GM18870 (cell line): ENCODE measurements around the gene IL4R.
"Not testable (repeated sequence)": the region's sequence is repeated elsewhere in the genome, so short reads cannot be mapped to it uniquely, and the experiment has no call there.

Source experiments
- ATAC-seq: cut with Tn5 transposase; IDR thresholded peaks from one replicate; pipeline ENCODE4 v1.9.1; 2021; ENCODE audit warnings: moderate library complexity; ENCODE audit not compliant: unreplicated experiment

IL4R gene

DNA sequence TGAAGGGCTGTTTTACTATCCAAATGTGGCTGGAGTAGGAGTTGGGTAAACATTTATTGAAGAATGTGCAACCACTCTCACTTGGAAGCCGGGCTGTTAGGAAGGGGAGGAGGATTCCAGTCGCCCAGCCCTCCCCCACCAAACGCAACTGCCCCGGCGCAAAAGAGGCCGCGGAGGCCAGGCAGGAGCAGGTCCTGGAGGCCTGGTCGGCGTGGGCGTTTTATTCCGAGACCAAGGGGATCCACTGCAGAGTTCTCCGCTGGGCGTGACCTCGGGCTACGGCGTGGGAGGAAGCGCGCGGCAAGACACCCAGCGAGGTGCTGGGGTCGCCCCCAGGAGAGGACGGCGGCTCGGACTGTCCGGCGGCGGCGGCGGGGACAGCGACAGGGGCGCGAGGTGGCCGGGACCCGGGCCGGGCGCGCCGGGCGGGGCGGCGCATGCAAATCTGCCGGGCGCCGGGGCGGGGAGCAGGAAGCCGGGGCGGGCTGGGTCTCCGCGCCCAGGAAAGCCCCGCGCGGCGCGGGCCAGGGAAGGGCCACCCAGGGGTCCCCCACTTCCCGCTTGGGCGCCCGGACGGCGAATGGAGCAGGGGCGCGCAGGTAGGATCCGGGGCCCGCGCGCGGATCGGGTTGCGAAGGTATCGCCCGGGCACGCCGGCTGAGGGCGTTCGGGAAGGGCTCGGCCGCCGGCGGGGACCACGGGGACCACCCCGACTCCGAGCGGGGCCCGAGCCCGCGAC, at the start of gene IL4R:
Gene IL4R, plus strand, starts transcription at position 553 of the 739 bp plus-strand sequence. CDS start 26,230 bp downstream, outside the sequence.
- ATAC-seq, result no peak

DNA sequence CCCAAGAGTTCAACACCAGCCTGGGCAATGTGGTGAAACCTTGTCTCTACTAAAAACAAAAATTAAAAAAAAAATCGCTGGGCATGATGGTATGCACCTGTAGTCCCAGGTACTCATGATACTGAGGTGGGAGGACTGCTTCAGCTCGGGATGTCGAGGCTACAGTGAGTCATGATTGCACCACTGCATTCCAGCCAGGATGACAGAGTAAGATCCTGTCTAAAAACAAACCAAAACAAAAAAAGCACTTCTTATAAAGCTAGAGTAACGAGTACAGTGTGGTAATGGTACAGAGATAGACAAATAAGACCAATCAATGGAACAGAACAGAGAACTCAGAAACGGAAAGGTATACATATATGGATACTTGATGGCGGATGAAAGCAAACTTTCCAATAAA, 49.6 kb upstream of the IL4R start:
- no peak for ATAC-seq

DNA sequence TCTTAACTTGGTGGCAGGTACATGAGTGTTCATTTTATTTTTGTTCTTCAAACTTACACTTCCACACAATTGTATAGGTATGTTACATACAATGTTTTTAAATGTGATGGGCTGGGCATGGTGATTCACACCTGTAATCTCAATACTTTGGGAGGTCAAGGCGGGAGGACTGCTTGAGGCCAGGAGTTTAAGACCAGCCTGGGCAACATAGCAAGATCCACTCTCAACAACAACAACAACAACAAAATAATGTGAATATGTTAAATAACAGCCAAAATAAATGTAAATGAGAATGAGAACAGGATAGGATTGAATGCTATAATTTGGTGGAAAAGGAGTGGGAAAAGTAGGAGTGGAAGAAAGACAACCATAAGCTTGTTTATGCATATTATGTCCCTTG, 47.8 kb upstream of the IL4R start:
- ATAC-seq, result no peak

DNA sequence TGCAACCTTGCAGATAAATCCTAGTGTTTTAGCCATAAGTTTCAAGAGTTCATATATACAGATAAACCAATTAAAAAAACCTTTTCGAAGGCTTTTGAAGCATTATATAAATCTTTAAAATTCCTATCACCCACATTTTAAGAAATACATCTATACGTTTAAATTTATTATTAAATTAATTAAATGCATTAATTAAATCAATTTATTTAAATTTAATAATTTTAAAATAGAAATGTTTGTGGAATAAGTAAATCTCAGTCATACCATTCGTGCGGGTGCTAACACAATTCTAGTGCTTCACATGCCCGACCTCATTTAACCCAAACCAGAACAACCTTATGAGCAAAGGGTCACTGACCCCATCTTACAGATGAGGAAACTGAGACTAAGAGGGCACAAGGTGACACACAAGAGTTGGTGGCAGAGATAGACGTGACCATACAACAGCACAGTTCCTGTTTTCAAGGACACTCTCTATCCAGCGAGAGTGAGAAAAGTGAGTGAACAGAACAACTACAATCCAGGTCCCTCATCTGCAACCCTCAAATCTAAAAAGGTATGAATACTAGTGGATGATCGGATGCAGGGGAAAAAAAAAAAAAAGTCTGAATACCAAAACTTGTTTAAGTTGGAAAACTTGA, 46.6 kb upstream of the IL4R start:
- no peak for ATAC-seq

DNA sequence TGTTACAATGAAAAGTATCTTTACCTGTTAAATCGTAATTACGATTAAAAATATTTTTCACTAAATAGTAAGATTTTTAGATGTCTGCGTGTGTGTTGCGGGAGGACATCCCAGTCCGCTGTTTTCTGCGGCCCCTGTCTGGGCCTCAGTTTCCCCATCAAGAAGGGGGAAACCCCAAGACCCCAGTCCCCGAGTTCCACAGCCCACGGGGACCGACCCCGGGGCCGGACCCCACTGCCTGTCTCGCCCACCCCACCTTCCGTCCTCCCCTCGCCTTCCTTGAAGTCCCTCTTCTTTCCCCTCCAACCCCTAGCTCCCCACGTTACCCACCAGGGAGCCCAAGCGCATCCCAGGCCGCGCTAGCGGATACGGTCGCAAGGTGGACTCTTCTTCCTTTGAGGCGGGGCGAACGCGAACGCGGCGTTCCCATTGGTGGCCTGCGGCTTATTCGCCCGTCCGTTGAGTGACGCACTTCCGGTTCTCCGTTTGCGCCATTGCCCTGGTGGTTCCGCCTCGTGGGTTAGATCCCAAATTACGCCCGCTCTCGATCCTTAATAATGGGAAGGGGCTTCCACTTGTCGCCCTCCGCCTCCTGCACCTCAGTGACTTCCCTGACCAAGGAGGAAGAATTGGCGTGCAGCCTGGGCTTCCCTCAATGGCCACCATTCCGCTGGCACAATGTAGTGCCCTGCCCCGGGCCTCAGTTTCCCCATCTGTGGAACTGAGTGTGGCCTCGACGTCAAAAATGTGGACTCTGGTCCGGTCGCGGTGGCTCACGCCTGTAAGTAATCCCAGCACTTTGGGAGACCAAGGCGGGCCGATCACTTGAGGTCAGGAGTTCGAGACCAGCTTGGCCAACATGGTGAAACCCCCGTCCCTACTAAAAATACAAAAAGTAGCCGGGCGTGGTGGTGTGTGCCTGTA, 45.1 kb upstream of the IL4R start, which contains the start of gene NSMCE1:
Gene NSMCE1, minus strand, starts transcription at position 397 of the 924 bp plus-strand sequence. CDS start 11,202 bp downstream, outside the sequence.
- ATAC-seq, result peak; percentile 75

DNA sequence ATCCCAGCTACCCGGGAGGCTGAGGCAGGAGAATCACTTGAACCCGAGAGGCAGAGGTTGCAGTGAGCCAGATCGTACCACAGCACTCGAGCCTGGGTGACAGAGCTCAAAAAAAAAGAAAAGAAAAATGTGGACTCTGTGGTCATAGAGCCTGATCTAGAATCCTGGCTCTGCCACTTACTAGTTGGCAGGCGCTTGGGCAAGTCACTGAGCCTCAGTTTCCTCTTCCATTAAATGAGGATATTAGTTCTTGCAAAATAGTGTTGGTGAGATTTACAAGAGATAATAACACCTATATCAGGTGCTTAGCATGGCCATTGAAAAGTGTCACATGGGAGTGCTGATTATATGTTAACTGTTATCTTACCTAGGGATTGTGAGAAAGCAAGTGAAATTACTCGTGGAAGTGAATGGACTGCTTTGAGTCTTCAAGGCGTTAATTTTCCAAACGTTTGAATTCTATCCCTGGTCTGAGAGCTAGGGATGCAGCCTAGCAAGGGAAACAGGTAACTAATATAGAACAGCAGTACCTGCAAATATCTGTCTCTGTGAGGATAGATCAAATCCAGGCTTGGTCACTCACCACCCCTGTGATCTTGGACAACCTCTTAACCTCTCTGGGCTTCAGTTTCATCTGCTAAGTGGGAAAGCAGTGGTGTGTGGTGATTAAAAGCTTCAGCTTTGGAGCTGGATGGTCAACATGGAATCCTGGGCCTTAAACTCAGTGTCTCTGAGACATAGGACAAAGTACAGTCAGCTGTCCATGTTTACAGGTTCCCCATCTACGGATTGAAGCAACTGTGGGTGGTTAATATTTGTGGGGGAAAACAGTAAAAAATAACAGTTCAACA, 44.2 kb upstream of the IL4R start:
- no peak for ATAC-seq

DNA sequence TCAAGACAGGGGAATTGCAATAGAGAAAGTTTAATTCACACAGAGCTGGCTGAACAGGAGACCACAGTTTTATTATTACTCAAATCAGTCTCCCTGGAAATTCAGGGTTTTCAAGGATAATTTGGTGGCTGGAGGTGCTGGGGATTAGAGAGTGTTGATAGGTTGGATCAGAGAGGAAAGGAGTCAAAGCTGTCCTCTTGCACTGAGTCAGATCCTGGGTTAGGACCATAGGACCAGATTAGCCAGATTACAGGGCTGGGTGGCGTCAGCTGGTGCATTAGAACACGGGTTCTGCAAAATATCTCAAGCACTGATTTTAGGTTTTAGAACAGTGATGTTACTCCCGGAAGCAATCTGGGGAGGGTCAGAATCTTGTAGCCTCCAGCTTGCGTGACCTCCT, 43.4 kb upstream of the IL4R start:
- no peak for ATAC-seq

DNA sequence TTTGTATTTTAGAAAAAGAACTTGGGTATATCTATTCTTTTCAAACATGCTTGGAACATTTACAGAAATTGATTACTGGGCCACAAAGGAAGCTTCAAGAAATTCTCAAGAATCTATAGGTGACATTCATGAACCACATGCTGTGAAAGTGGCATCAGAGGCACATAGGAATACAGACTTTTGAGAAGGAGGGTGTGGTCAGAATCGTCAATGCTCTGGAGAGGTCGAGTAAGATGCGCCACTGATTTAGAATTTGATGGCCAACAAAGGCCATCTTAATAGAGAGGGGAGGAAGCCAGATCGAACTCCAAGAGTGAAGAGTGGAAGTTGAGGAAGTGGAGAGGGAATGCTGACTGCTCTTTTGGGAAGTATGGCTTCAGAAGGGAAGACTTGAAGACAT, 41.7 kb upstream of the IL4R start:
- no peak for ATAC-seq

DNA sequence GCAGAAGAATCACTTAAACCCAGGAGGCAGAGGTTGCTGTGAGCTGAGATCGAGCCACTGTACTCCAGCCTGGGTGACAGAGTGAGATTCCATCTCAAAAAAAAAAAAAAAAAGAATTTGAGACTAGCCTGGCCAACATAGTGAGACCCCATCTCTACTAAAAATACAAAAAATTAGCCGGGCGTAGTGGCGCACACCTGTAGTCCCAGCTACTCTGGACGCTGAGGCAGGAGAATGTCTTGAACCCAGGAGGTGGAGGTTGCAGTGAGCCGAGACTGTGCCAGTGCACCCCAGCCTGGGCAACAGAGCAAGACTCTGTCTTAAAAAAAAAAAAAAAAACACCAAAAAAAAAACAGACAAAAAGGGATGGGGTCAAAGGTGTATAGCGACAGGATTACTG, 41.1 kb upstream of the IL4R start:
- ATAC-seq, result not testable (repeated sequence)

DNA sequence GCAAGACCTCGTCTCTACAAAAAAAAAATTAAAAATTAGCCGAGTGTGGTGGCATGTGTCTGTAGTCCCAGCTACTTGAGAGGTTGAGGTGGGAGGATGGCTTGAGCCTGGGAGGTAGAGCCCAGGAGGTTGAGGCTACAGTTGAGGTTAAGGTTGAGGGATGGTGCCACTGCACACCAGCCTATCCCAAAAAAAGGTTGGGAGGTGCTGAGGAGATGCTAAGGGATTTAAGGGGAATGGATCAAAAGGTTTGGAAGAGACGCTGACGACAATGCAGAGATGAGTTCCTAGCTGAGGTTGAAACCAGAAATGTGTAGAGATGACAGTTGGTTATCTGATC, 40.5 kb upstream of the IL4R start:
- no peak for ATAC-seq

DNA sequence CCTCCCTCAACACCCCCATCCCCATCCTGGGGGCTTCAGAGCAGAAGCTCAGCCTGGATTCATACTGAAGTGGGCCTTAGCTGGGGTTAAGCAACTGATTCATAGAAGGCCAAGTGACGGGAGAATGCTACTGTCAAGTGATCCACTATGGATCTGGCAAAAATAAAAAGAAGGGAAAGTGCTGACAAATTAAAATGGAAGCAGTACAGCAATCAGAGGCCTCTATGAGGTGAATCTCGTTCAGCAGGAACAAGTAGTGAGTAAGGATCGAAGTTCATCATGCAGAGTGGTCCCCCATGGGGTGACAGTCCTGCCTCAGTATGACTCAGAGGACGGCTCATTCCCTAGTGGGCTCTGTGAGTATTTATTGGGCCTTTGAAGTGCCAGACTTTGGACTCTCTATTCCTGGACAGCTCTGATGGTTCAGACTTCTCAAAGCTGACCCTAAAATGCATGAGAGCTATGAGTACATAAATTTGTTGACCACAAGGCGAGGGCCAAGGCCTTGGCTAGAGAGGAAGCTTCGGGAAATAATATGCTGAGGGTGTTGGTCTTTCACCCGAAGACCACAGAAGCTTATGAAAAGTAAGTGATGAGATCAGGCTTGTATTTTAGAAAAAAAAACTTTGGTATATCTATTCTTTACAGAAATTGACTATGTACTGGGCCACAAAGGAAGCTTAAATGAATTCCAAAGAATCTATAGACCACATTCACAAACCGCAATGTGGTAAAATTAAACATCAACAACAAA, 39.9 kb upstream of the IL4R start:
- ATAC-seq, result peak; percentile 59

DNA sequence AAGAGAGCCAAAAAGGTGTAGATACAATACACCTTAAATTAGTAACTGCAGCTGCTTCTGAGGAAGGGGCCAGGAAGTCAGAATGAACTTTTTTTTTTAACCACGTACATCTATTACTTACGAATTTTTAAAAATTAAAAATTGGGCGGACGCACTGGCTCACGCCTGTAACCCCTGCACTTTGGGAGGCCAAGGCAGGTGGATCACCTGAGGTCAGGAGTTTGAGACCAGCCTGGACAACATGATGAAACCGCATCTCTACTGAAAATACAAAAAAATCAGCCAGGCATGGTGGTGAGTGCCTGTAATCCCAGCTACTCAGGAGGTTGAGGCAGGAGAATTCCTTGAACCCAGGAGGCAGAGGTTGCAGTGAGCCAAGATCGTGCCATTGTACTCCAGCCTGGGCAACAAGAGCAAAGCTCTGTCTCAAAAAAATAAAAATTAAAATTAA, 39.3 kb upstream of the IL4R start:
- not testable (repeated sequence) for ATAC-seq

DNA sequence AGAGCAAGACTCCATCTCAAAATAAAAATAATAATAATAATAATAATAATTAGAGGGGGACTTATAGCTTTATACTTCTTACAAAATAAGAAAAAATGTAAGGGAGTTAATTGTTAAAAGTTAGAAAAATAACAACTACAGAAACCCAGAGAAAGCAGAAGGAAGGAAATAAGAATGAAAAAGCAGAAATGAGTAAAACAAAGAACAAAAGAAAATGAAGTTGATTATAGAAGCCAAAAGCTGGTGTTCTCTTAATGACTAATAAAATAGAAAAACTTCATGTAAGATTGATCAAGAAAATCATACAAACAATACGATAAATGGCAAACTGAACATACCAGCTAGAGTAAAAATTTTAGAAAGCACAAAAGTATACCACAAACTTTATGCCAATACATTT, 38.4 kb upstream of the IL4R start:
- no peak for ATAC-seq

DNA sequence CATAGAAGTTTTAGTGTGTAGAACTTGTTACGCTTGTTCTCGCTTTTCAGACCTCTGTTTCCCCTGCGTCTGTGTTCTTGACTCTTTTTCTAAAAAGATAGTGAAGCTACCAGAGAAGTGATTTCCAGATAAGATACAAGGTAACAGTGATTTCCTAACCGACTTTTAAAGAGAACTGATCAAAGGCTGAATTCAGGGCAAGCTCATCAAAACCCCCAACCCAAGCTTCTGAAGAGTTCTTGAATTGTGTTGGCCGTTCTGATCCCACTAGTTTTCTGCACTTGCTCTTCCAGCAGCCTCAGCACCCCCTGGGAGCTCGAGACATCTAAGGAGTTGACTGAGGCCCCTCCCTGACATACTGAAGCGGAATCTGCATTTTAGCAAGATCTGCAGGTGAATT, 32.5 kb upstream of the IL4R start:
- no peak for ATAC-seq

DNA sequence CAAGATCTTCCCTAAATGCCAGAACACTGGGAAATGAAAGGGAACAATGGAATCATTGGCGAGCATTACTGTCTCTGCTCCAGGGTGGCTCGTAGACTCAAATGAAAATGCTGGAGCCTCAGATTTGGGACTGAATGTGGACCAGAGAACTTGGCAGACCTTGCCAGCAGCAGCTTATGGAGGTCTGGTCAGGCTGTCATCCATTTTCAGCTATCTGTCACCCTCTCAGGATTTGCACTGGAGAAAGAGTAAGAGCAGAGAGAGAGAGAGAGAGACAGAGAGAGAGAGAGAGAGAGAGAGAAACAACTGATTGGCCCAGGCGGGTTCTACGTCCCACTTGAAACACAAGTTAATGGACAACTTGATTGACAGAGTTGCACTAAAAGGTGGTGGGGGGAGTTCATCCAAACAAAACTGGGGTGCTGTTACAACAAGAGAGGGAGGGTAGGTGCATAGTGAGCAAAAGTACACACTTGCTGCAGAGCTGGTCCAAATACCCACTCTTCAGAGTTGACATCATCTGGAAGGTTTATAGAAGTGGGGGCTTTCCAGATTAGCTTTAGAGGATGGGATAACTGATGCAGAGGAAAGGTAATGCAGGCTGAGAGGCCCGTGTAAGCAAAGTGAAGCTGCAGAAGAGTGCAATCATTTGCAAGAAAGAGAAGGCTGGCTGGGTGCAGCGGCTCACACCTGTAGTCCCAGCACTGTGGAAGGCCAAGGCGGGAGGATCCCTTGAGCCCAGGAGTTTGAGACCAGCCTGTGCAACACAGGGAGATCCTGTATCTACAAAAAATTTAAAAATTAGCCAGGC, 28.7 kb upstream of the IL4R start:
- ATAC-seq, result no peak

DNA sequence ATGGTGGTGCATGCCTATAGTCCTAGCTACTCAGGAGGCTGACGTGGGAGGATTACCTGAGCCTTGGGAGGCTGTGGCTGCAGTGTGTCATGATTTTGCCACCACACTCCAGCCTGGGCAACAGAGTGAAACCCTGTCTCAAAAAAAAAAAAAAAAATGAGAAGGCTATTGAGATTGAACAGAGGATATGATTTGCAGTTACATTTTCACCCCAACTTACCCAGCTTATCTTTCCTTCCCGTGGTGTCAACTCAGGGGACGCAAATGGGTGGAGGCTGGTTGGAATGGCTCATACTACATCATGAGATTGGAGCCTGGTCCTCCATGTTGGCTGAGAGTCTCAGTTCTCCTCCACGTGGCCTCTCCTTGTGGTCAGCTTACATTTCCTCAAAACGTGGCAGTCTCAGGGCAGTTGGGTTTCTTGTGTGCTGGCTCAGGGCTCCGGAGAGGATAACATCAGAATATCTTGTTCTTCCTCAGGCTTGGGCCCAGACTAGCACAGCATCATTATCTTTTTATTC, 28.0 kb upstream of the IL4R start:
- no peak for ATAC-seq

DNA sequence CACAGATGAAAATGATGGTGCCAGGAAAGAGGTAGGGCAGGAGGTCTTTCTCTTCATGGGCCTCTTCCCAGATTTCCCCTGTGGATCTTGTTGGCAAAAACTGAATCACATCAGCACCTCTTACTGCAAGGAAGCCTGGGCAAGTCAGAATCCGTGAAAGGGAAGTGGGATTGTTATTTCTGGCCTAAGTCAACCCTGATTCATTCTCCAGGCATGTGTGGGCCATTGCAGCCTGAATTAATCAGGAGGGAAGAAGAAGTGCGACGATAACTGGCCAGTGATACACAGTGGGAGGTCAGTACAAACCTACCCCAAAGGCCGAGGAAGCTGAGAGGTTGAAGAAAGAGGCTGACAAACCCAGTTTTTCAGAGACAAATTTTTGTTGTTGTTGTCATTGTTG, 27.3 kb upstream of the IL4R start:
- no peak for ATAC-seq

DNA sequence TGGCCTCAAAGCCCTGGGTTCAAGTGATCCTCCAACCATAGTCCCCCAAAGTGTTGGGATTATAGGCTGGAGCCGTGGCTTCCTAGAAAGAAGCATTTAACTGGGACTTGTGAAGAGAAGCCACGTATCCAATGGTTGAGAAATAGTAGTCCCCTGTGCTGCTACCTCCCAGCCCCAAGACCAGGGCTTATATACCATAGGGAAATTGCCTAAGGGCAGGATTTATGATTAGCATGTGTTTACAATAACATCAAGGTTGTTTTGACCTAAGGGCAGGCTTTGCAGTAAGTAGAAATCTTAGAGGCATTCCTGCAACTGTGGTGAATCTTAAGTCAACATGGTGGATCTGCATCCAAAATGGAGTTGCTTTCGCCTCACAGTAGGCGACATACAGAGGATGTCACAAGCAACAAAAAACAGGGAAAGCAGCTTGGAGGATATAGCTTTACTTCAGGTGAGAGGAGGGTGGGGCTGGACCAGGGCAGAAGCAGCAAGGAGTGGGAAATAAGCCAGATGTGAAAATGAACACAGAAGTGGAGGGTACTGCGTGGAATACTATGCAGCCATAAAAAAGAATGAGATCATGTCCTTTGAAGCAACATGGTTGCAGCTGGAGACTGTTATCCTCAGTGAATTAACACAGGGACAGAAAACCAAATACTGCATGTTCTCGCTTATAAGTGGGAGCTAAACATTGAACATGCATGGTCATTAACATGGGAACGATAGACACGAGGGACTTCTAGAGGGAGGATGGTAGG, 26.5 kb upstream of the IL4R start:
- ATAC-seq, result no peak
